Pancreas (tissue), 10 donors: ENCODE measurements around the gene PDILT. TPM values are rescaled to one million over a fixed set of nuclear protein-coding genes. Genes with fewer than 3 reads are reported as not detected.

ENCODE experiments used
- ATAC-seq, 4 donors: fragments of 200-7000 bp; cut with Tn5 transposase; one replicate each; pipeline versions ENCODE4 v1.8.0 to v1.9.1; 2020; ENCODE audit warnings: mild to moderate bottlenecking in 4 of 4, moderate library complexity in 4 of 4
- DNase-seq, 6 donors: peaks; one replicate each; pipeline ENCODE4 v3.0.0-alpha.2; 2020
- FAIRE-seq: peaks from 2 replicates; lab custom pipeline; 2012; peaks lifted over from hg19 to GRCh38; lab: Jason Lieb, UNC
- H3K27ac ChIP-seq, 4 donors: fragments of 200-600 bp; sonication (generic); 1 replicate in 3 of 4; 2 replicates in 1 of 4; pipeline versions ENCODE4 v1.5.0 to v1.8.0; 2020
- H3K27me3 ChIP-seq, 4 donors: fragments of 200-600 bp; one replicate each; pipeline ENCODE4 v1.8.0; 2021
- H3K36me3 ChIP-seq, 3 donors: fragments of 200-600 bp; sonication (generic) in 1 of 3; one replicate each; pipeline versions ENCODE4 v1.5.0 to v1.8.0; 2020 to 2021
- H3K4me1 ChIP-seq, 3 donors: fragments of 200-600 bp; one replicate each; pipeline ENCODE4 v1.8.0; 2021
- H3K4me3 ChIP-seq, 4 donors: fragments of 200-600 bp; sonication (generic) in 2 of 4; one replicate each; pipeline versions ENCODE4 v1.5.0 to v1.8.0; 2020 to 2021
- H3K9me3 ChIP-seq, 4 donors: fragments of 200-600 bp; one replicate each; pipeline ENCODE4 v1.8.0; 2021
- WGBS, 2 donors: extraction: QIAGEN DNeasy Blood & Tissue Kit; methylation state at CpG; one replicate each; pipeline ENCODE4 v1.1.7; 2013; 5-methylcytosine and 5-hydroxymethylcytosine counted together
- intact Hi-C, 3 donors: fragments of 100-400 bp; cut with DNase I; formaldehyde crosslinking; loops; one replicate each; pipeline versions ENCODE4 v1.11.1 to v1.14.2; 2022
- polyA plus RNA-seq, 2 donors: library from polyadenylated mRNA; stranded (reverse); fragments of 200-250 nt; gene quantifications; one replicate each; pipeline ENCODE4 v1.2.3, GENCODE V29; 2013
- total RNA-seq, 6 donors: library from RNA; stranded (reverse); fragmentation: NEBNext Ultra II Directional in 4 of 6; extraction: Animal tissue kit (Norgen Biotek cat#: 25700) in 4 of 6; gene quantifications; one replicate each; pipeline versions ENCODE4 v1.2.1 to v1.2.4, GENCODE V29; 2021 to 2023
- TF ChIP-seq, protein P1 (sequence below), 4 donors: fragments of 200-600 bp; sonication (generic) in 3 of 4; IDR thresholded peaks; one replicate each; pipeline versions ENCODE4 v1.5.0 to v1.8.0; 2021; ENCODE audit warnings: antibody characterized with exemption in 4 of 4
- donor health status: healthy with polysubstance abuse.
- donor health status: DM: no; HTN: no; CAD: no; lungs with moderate emphysema.
- donor health status: DM: no; HTN: no; CAD: no.
- donor health status: control.
- donor health status: control.
- donor health status: Bipolar disorder and iron deficiency.
- donor health status: DM: yes; HTN: yes; CAD: no.
- donor health status: DM: no; HTN: no; CAD: no.
- donor health status: DM: no; HTN: no; CAD: no.
- donor health status: DM: yes; HTN: yes; CAD: no.

Gene PDILT
- total and polyA plus RNA-seq, 8 donors, result not detected

GRCh38 chr16:20327444-20328041 is 77.0 kb downstream of the PDILT start, which contains the start of gene GP2:
Gene GP2 (minus strand): TSS chr16:20327513. CDS start chr16:20326431, 1,082 bp downstream.
- FAIRE-seq, result no peak
- Histone ChIP-seq H3K36me3 (peaks cover 0 to 47% (median 26%) of the 10 kb centered on the region in 3 donors), H3K9me3 (no peaks in the 10 kb centered on the region), H3K27me3 (no peaks in the 10 kb centered on the region), H3K27ac (peak within 1 kb of the TSS; percentile 80 to 97 (median 87)), H3K4me1 (peaks cover 13 to 39% (median 30%) of the 10 kb centered on the region in 3 donors), H3K4me3 (peak within 1 kb of the TSS; percentile 33 to 58 (median 43))
- intact Hi-C loops, result no loop called here
- WGBS, 2 donors, result 11 to 19% methylated on average over 7 of the region's 7 CpGs
- ATAC-seq, result peak; percentile 36 to 56 (median 51)
- TF ChIP-seq, protein P1, sequence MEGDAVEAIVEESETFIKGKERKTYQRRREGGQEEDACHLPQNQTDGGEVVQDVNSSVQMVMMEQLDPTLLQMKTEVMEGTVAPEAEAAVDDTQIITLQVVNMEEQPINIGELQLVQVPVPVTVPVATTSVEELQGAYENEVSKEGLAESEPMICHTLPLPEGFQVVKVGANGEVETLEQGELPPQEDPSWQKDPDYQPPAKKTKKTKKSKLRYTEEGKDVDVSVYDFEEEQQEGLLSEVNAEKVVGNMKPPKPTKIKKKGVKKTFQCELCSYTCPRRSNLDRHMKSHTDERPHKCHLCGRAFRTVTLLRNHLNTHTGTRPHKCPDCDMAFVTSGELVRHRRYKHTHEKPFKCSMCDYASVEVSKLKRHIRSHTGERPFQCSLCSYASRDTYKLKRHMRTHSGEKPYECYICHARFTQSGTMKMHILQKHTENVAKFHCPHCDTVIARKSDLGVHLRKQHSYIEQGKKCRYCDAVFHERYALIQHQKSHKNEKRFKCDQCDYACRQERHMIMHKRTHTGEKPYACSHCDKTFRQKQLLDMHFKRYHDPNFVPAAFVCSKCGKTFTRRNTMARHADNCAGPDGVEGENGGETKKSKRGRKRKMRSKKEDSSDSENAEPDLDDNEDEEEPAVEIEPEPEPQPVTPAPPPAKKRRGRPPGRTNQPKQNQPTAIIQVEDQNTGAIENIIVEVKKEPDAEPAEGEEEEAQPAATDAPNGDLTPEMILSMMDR (IDR thresholded peaks at IDR 0.05), result peak in 3 of 4 donors; percentile 20 to 26 (median 24)
- peak in 5 of 6 donors; percentile 75 to 91 (median 81) for DNase-seq

- H3K4me1 ChIP-seq, result peaks cover 13 to 33% (median 30%) of the 10 kb centered on the region in 3 donors
- DNase-seq (peak in 1 of 6 donors; percentile 43), ATAC-seq (no peak), FAIRE-seq (no peak)
- peak overlapping the region; percentile 33 to 58 (median 43) for H3K4me3 ChIP-seq
- H3K36me3 ChIP-seq, result peaks cover 0 to 59% (median 31%) of the 10 kb centered on the region in 3 donors
- intact Hi-C loops, result no loop called here
- WGBS, 2 donors, result 22 to 25% methylated on average over 3 of the region's 3 CpGs
- H3K9me3 ChIP-seq, result no peaks in the 10 kb centered on the region
- TF ChIP-seq, protein P1 (IDR thresholded peaks at IDR 0.05), result no peak
- peak overlapping the region; percentile 80 to 97 (median 87) for H3K27ac ChIP-seq
- H3K27me3 ChIP-seq, result no peaks in the 10 kb centered on the region
Measured at GRCh38 chr16:20326321-20326720, 78.2 kb downstream of the PDILT start.

GRCh38 chr16:20325005-20325404 is 79.5 kb downstream of the PDILT start:
- no peak for ATAC-seq
- no peak for FAIRE-seq
- intact Hi-C loops, result no loop called here
- peak in 2 of 6 donors; percentile 48 to 62 for DNase-seq
- whole genome bisulfite sequencing, 2 donors, result 26 to 34% methylated on average over 3 of the region's 3 CpGs
- TF ChIP-seq, protein P1 (IDR thresholded peaks at IDR 0.05), result no peak
- Histone ChIP-seq H3K4me3 (peak overlapping the region; percentile 33 to 58 (median 43)), H3K36me3 (peaks cover 0 to 70% (median 31%) of the 10 kb centered on the region in 3 donors), H3K27me3 (no peaks in the 10 kb centered on the region), H3K9me3 (no peaks in the 10 kb centered on the region), H3K4me1 (peaks cover 13 to 21% (median 19%) of the 10 kb centered on the region in 3 donors), H3K27ac (peak overlapping the region; percentile 80 to 97 (median 87))

GRCh38 chr16:20323591-20324117 is 80.9 kb downstream of the PDILT start:
- WGBS, 2 donors, result 42 to 44% methylated on average over 9 of the region's 9 CpGs
- H3K4me3 ChIP-seq, result peak overlapping the region; percentile 33 to 58 (median 43)
- TF ChIP-seq, protein P1 (IDR thresholded peaks at IDR 0.05), result no peak
- H3K27me3 ChIP-seq, result no peaks in the 10 kb centered on the region
- no peaks in the 10 kb centered on the region for H3K9me3 ChIP-seq
- H3K27ac ChIP-seq, result peak overlapping the region; percentile 80 to 97 (median 87)
- peaks cover 0 to 83% (median 33%) of the 10 kb centered on the region in 3 donors for H3K36me3 ChIP-seq
- ATAC-seq, result peak in 2 of 4 donors; percentile 0 to 5
- peak in 3 of 6 donors; percentile 66 to 93 (median 68) for DNase-seq
- intact Hi-C loops, result no loop called here
- FAIRE-seq, result no peak
- H3K4me1 ChIP-seq, result peaks cover 7 to 15% (median 8%) of the 10 kb centered on the region in 3 donors
